ENCODE data around the gene S100A12. TPM values are rescaled to one million over a fixed set of nuclear protein-coding genes. Genes with fewer than 3 reads are reported as not detected.

Gene S100A12
- total RNA-seq, 1 experiment from 2014 or later = not detected

GRCh38 chr1:153392822-153393221 lies 17.4 kb upstream of the S100A12 start:
- H2BK5ac ChIP-seq (ENCODE audit: insufficient read length, low read length) = no peak overlapping the region
- H3K4ac ChIP-seq (ENCODE audit: low read depth, low read length) = no peak overlapping the region
- Mint-ChIP-seq H3K27me3 (ENCODE audit: low read depth) (peaks cover 12% of the 10 kb centered on the region), H3K4me3 (no peak overlapping the region), H3K4me1 (peaks cover 0 to 2% of the 10 kb centered on the region in 2 experiments; a peak in 1 of 4 replicates), H3K9me3 (no peaks in the 10 kb centered on the region), H3K27ac (no peak overlapping the region), H3K36me3 (ENCODE audit: insufficient read depth in 1 of 3, low read depth in 3 of 3) (no peaks in the 10 kb centered on the region)
- H4K20me1 ChIP-seq (ENCODE audit: control insufficient read depth, insufficient read depth, insufficient read length) = no peaks in the 10 kb centered on the region
- no CpG with 5 or more reads among the region's 3 CpGs for WGBS (ENCODE audit: extremely low coverage, insufficient read length, low lambda C conversion rate)
- H2BK15ac ChIP-seq (ENCODE audit: low read depth, low read length) = no peak overlapping the region
- H2AK5ac ChIP-seq (ENCODE audit: insufficient read length, low read length) = no peak overlapping the region
- no peak overlapping the region for H3K9ac ChIP-seq (ENCODE audit: extremely low read depth, insufficient read length, low read length)
- no peak overlapping the region for H3K14ac ChIP-seq (ENCODE audit: insufficient read depth, low read length)
- no peak overlapping the region for H4K8ac ChIP-seq (replicated peaks; ENCODE audit: insufficient read length, low read depth, low read length)
- no peaks in the 10 kb centered on the region for H3K23me2 ChIP-seq (ENCODE audit: insufficient read length, low read depth, low read length, poor library complexity, severe bottlenecking)
- no peak overlapping the region for H3T11ph ChIP-seq (ENCODE audit: low read length)
- H3K27ac ChIP-seq (ENCODE audit: insufficient read length, low read depth, low read length) = no peak overlapping the region
- no peaks in the 10 kb centered on the region for H3K4me1 ChIP-seq (ENCODE audit: insufficient read depth, low read length)
- H4K5ac ChIP-seq (ENCODE audit: insufficient read length, low read depth, low read length) = no peak overlapping the region
- H3K23ac ChIP-seq (ENCODE audit: insufficient read length, low read depth, low read length) = no peak overlapping the region
- DNase-seq = no peak
- H3K27me3 ChIP-seq (ENCODE audit: insufficient read depth, low read length) = no peaks in the 10 kb centered on the region
- no peak overlapping the region for H2BK20ac ChIP-seq (ENCODE audit: low read depth, low read length, poor library complexity, severe bottlenecking)
- H4K91ac ChIP-seq (ENCODE audit: insufficient read length, low read depth, low read length) = no peak overlapping the region
- no peaks in the 10 kb centered on the region for H3K9me3 ChIP-seq (ENCODE audit: control insufficient read depth, low read depth, low read length)
- no peak overlapping the region for H3K56ac ChIP-seq (ENCODE audit: insufficient read length, low read depth, low read length)
- no peak overlapping the region for H3K4me2 ChIP-seq (ENCODE audit: insufficient read depth, insufficient read length, low read length)
- H3K79me1 ChIP-seq (ENCODE audit: insufficient read depth, low read depth, low read length, poor library complexity, severe bottlenecking) = no peaks in the 10 kb centered on the region
- H2BK12ac ChIP-seq (ENCODE audit: insufficient read length, low read depth, low read length) = no peak overlapping the region
- no peak overlapping the region for H2AFZ ChIP-seq (ENCODE audit: low read length)
- H2BK120ac ChIP-seq (ENCODE audit: low read depth, low read length, poor library complexity, severe bottlenecking) = no peak overlapping the region
- H3K18ac ChIP-seq (ENCODE audit: insufficient read length, low read depth, low read length) = no peak overlapping the region
- TF ChIP-seq CTCF (conservative IDR thresholded peaks at IDR 0.05) = no peak
- H3K79me2 ChIP-seq (ENCODE audit: insufficient read depth, low read length) = no peaks in the 10 kb centered on the region

Measured in H9 (cell line).